Ureter (tissue), 1 donor: Measurements from ENCODE around the gene PLA2G2F. TPM values are rescaled to one million over a fixed set of nuclear protein-coding genes. Genes with fewer than 3 reads are reported as not detected.

Source experiments
- DNase-seq: peaks from one replicate; pipeline ENCODE4 v3.0.0-alpha.2; 2020; ENCODE audit warnings: low spot score
- total RNA-seq: library from RNA; stranded (reverse); gene quantifications from one replicate; pipeline ENCODE4 v1.2.4, GENCODE V29; 2023
- donor health status: DM: yes; HTN: yes; CAD: no.

Gene PLA2G2F
- total RNA-seq, 1 donor from 2014 or later, result 19.2 TPM

DNA sequence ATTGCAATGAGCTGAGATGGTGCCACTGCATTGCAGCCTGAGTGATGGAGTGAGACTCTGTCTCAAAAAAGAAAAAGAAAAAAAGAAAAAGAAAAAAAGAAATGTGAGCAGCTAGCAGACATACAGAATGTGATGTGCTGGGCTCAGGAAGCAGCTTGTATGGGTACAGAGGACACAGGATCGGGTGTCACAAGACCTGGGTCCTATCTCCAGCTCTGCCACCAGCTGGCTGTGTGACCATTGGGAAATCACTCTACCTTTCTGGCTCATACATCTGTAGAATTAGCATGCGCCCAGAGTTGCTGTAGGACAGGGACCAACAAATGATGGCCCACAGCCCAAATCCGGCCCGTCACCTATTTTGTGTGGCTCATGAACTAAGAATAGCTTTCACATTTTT is 50.5 kb downstream of the PLA2G2F start:
- DNase-seq, result no peak

- DNase-seq, result no peak
Observed at GRCh38 chr1:20190256-20191160, 51.4 kb downstream of the PLA2G2F start.

DNA sequence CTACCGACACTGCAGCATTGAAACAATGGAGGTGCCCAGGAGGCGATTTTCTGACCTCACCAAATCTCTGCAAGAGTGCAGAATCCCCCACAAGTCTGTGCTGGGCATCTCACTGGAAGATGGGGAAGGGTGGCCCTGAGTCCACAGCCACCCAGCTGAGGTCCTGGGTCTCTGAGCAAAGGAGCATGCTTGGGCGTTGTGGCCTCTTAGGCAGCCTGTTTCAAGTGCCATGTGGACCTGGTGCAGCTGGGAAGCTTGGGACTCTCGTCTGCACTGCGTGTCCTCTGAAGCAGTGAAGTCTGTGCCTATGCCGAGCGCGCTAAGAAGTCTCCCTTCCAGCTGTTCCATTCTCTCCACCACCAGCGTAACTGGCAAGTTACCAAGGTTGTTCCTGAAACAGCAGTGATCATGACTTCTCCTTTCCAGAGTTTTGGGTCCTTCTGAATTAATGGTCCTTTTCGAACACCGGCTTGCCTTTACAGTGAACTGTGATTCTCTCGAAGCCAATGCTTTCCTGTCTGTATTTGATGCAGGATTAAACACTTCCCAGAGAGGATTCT is 52.2 kb downstream of the PLA2G2F start:
- no peak for DNase-seq

DNA sequence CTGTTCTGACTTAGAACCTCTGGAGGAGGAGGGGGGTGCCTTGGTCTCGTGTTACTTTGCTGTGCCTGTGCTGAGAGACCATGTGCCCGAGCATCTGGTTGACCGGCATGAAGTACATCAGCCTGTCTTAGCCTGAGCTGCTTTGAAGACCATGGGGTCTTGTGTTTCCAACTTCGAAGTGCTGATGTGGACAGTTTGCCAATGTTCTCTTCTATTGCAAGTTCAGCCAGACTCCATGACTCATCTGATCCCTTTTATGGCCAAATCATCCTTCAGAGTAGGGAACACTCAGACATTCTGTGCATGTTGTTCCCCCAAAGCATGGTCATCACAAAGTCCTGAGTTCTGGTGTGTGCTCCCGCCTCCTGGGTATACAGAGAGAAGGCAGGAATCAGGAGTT is 53.2 kb downstream of the PLA2G2F start:
- DNase-seq, result no peak

- no peak for DNase-seq
Observed at GRCh38 chr1:20192871-20193411, 53.8 kb downstream of the PLA2G2F start.

DNA sequence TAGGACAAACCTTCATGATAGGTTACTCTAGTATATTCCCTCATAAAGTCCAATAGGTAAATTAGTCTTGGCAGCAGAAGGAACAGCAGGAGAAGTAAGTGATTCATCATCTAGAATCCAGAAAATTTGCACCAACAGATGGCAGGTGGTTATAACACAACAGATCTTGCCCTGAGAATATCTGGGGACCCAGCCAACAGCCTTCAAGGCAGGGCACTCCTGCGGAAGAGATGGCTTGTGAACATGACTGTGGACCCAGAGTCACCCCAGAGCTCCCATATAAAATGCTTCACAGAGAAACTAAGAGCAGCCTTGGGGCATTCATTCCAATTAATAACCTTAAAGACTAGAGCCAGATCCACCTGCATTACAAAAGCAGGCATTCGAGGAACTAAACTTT is 55.1 kb downstream of the PLA2G2F start:
- no peak for DNase-seq

DNA sequence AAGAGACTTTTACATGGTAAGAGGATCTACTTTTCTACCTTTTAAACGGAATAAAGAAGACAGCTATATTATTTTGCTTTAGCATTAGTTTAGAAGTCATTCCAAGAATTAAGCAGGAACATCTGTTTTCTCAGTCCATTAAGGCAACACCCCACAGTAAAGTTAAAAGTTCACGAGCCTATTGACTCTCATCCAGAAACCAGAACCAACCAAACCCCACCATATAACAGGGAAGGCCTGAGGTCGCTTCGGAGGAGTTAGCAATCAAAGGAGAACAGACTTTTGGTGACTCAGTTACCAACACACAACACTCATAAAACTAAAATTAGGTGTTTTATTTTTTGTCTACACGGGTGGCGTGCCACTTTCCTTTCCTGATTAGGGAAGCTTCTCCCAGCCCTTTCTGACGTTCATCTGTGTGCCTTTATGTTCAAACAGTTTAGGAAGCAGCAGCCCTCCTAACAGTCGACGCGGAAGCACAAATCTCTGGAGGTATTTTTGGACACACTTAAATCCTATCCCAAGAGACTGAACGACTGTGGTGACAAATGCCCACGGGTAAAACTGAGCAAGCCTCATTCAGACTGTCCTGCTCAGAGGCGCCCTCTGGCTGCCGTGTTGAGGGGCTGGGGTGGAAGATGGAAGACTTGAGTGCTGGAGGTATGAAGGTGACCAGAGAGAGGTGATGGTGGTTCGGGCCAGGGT is 55.8 kb downstream of the PLA2G2F start:
- DNase-seq, result peak; percentile 62

DNA sequence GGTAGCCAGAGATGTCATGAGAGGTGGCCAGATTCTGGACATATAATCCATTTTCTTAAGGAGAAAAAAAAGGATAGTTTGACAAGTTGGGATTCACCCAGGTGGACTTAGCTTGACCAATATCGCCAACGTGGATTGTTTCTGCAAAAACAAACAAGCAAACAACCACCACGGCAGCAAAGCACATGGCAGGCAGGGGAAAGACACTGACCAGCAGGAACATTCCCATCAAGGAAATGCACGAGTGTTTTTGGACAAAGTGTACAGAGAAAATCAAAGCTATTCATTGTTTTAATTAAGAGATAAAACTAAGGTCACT is 56.3 kb downstream of the PLA2G2F start:
- no peak for DNase-seq

- no peak for DNase-seq
Observed at GRCh38 chr1:20197329-20197791, 58.2 kb downstream of the PLA2G2F start.

DNA sequence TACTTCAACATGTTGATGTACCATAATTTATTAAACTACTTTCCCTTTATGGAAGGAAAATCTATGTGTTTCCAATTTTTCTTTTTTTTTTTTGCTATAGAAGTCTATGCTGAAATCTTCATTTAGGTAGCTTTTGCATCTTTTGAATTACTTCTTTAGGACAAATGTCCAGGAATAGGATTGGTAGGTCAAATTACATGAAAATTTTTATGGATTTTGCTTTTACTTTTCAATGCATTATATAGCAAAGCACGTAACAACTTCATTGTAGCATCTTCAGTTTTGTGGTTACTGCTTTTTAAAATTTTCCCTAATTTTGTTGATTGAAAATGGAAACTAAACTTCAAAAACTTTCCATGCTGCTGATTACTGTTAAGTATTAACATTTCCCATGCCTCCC is 59.2 kb downstream of the PLA2G2F start:
- no peak for DNase-seq

GRCh38 chr1:20198918-20199317 is 59.8 kb downstream of the PLA2G2F start:
- DNase-seq, result no peak

DNA sequence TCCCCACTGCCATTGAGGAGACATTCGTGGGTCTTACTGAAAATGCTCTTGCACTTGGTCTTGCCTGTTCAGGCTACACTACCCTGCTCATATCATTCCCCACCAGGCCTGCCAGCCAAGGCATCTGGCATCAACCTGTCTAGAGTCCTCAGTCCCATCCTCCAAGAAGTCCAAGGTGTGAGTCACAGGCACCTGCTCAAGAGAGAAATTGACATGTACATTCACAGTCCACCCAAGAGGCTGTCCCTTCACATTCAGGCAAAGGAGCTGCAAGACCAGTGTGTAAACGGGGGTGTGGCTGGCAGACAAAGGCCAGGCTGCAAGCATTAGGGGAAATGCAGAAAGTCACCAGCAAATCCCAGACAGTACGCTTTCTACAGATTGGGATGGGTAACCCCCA is 60.3 kb downstream of the PLA2G2F start:
- no peak for DNase-seq

GRCh38 chr1:20199840-20200239 is 60.7 kb downstream of the PLA2G2F start:
- DNase-seq, result no peak

Other genes starting within 250 kb of the PLA2G2F start
- not detected for gene PLA2G2E, start 215.7 kb upstream of the PLA2G2F start, total RNA-seq
- 165 TPM for gene PLA2G2A, start 159.7 kb upstream of the PLA2G2F start, total RNA-seq
- 2.4 TPM for gene PLA2G5, start 69.1 kb upstream of the PLA2G2F start, total RNA-seq
- gene PLA2G2D, start 19.8 kb upstream of the PLA2G2F start, total RNA-seq, result not detected
- 3.6 TPM for gene UBXN10, start 46.8 kb downstream of the PLA2G2F start, total RNA-seq
- not detected for gene PLA2G2C, start 47.2 kb downstream of the PLA2G2F start, total RNA-seq
- 41.9 TPM for gene VWA5B1, start 151.6 kb downstream of the PLA2G2F start, total RNA-seq